Measurements from ENCODE around the gene CDX2. TPM values are rescaled to one million over a fixed set of nuclear protein-coding genes. Genes with fewer than 3 reads are reported as not detected.

CDX2 gene
- total and polyA plus RNA-seq, 9 of the 15 experiments (the other 6 are each of a cell fraction or from before 2014, with no cell fraction given), result 0.04 TPM; not detected in 8

DNA sequence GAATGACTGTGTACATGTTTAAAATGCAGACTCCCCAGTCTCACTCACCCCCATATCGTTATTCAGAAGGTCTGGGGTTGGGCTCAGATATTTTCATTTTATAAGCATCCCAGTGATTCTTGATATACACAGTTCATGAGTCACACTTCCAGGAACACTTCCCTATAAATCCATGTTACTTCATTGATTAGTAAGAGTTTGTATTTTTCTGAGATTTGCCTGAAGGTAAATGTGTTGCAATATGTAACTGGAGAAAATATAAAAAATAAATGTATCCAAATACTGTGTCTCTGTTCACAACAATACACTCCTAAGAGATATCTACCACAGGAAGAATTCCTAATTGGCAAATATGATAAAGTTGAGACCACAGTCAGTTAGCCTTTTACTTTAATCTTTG, 56.0 kb downstream of the CDX2 start:
- CTCF ChIA-PET (ENCODE audit: low intra/inter-chr PET ratio), result no interaction called here
- WGBS (ENCODE audit: insufficient coverage, low coverage, missing lambda C conversion rate), result 0% methylated on average over 1 of the region's 1 CpG
- no peak overlapping the region for H3K27ac ChIP-seq (ENCODE audit: extremely low read depth, low read depth, low read length)

More for the DNA sequence above, 56.0 kb downstream of the CDX2 start:
- no peak overlapping the region for H2AFZ ChIP-seq (ENCODE audit: low read depth, low read length)
- in situ Hi-C loops (cut with MboI) (no loop called here), intact Hi-C loops (cut with micrococcal nuclease) (no loop called here)
- H3K9ac ChIP-seq (ENCODE audit: insufficient read depth in 1 of 2, low read depth in 2 of 2, low read length in 2 of 2), result no peak overlapping the region
- TF ChIP-seq CBFA2T3 (IDR thresholded peaks at IDR 0.05) (no peak), ZNF764 (CRISPR knock-in tag; IDR thresholded peaks at IDR 0.05; ENCODE audit: low read depth) (no peak), JUND (IDR thresholded peaks at IDR 0.05; ENCODE audit: borderline replicate concordance, low read depth, low read length) (no peak), JUND (tag; IDR thresholded peaks at IDR 0.05; ENCODE audit: borderline replicate concordance, low read depth, low read length) (no peak), ETV1 (tag; conservative IDR thresholded peaks at IDR 0.05; ENCODE audit: low read depth) (no peak), MEF2D (tag; conservative IDR thresholded peaks at IDR 0.05; ENCODE audit: low read depth) (no peak), FOXJ2 (tag; IDR thresholded peaks at IDR 0.05) (no peak), SMARCC2 (IDR thresholded peaks at IDR 0.05; ENCODE audit: low read depth) (no peak), CAMTA2 (CRISPR knock-in tag; conservative IDR thresholded peaks at IDR 0.05) (no peak), STAT5B (CRISPR knock-in tag; IDR thresholded peaks at IDR 0.05) (no peak), HNRNPUL1 (IDR thresholded peaks at IDR 0.05; ENCODE audit: low read length) (no peak), TEAD1 (CRISPR knock-in tag; IDR thresholded peaks at IDR 0.05) (no peak), PRPF4 (IDR thresholded peaks at IDR 0.05; ENCODE audit: insufficient read depth, low read depth, low read length, poor library complexity, severe bottlenecking) (no peak), CBX8 (IDR thresholded peaks at IDR 0.05; ENCODE audit: borderline replicate concordance, extremely low read depth, low read depth, low read length, poor library complexity, severe bottlenecking) (no peak)
- TF ChIP-seq, protein P1, sequence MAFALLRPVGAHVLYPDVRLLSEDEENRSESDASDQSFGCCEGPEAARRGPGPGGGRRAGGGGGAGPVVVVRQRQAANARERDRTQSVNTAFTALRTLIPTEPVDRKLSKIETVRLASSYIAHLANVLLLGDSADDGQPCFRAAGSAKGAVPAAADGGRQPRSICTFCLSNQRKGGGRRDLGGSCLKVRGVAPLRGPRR (CRISPR knock-in tag; IDR thresholded peaks at IDR 0.05), result no peak
- TF ChIP-seq, protein P2, sequence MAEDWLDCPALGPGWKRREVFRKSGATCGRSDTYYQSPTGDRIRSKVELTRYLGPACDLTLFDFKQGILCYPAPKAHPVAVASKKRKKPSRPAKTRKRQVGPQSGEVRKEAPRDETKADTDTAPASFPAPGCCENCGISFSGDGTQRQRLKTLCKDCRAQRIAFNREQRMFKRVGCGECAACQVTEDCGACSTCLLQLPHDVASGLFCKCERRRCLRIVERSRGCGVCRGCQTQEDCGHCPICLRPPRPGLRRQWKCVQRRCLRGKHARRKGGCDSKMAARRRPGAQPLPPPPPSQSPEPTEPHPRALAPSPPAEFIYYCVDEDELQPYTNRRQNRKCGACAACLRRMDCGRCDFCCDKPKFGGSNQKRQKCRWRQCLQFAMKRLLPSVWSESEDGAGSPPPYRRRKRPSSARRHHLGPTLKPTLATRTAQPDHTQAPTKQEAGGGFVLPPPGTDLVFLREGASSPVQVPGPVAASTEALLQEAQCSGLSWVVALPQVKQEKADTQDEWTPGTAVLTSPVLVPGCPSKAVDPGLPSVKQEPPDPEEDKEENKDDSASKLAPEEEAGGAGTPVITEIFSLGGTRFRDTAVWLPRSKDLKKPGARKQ (CRISPR knock-in tag; IDR thresholded peaks at IDR 0.05), result no peak
- H3K4me3 ChIP-seq, result no peak overlapping the region
- ATAC-seq (no peak), FAIRE-seq (no peak), DNase-seq (ENCODE audit: extremely low read depth in 1 of 4, low spot score in 3 of 4) (no peak)
- no peaks in the 10 kb centered on the region for H3K79me2 ChIP-seq (ENCODE audit: control insufficient read depth, insufficient read depth, low read length)
- no peaks in the 10 kb centered on the region; a peak in 1 of 5 replicates for H3K4me1 ChIP-seq (replicated peaks in 1 of 2; ENCODE audit: control insufficient read depth in 2 of 2, insufficient read depth in 2 of 2, low read length in 2 of 2)
- no peaks in the 10 kb centered on the region for H4K20me1 ChIP-seq (replicated peaks; ENCODE audit: control insufficient read depth, insufficient read depth, low read length)
- peaks cover 9 to 22% of the 10 kb centered on the region in 2 experiments; a peak in 4 of 5 replicates for H3K27me3 ChIP-seq (ENCODE audit: control insufficient read depth in 2 of 2, insufficient read depth in 2 of 2, low read length in 2 of 2)
- H3K9me3 ChIP-seq (replicated peaks; ENCODE audit: control insufficient read depth, insufficient read depth, low read depth, low read length), result no peaks in the 10 kb centered on the region
- no peaks in the 10 kb centered on the region for H3K36me3 ChIP-seq (ENCODE audit: control insufficient read depth, insufficient read depth, low read length)
- H3K4me2 ChIP-seq (ENCODE audit: insufficient read depth, low read length), result no peak overlapping the region
- BruUV-seq (replicated peaks), result no TSS peak
- POLR2A ChIA-PET, result no interaction called here
- no peaks in the 10 kb centered on the region for H3K9me1 ChIP-seq (ENCODE audit: control insufficient read depth, insufficient read depth, low read length)

All from K562 (cell line).